Cardiac fibroblast (primary cell): ENCODE data around the gene TMEM209.
"Not testable (repeated sequence)": the region's sequence is repeated elsewhere in the genome, so short reads cannot be mapped to it uniquely, and the experiment has no call there.

Experiments used
- DNase-seq, 2 donors: peaks; one replicate each; pipeline versions ENCODE4 v3.0.0 to v3.0.0-alpha.2; 2010; ENCODE audit warnings: low read depth in 2 of 2
- H3K4me3 ChIP-seq, 2 donors: replicated peaks in 1 of 2; 1 replicate in 1 of 2; 2 replicates in 1 of 2; pipeline ENCODE4 v1.5.1; 2011; ENCODE audit warnings: low read depth in 2 of 2, low read length in 2 of 2, mild to moderate bottlenecking in 2 of 2, moderate library complexity in 1 of 2
- CTCF ChIP-seq: IDR thresholded peaks from one replicate; pipeline ENCODE4 v1.5.1; 2011; ENCODE audit warnings: low read depth, mild to moderate bottlenecking, low read length, inconsistent platforms

TMEM209 gene

GRCh38 chr7:130234078-130234477 is 28.9 kb upstream of the TMEM209 start:
- no peak for TF ChIP-seq CTCF
- H3K4me3 ChIP-seq: no peak overlapping the region
- no peak for DNase-seq

DNA sequence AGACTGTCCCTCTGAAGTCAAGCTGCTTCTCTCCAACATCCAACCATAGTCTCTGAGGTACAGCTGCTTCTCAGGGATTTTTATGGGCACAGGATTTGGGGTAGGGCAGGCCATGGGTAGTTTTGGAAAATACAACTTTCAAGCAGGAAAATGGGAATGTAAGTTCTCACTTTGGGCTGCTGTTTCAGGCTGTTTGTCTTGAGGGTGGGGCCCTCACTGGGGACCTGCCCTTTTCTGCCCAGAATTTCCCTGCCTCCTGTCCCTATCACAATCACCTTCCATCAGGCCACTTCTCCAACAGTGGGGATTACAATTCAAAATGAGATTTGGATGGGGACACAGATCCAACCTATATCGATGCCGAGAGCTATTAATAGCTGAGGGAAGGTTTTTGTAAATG is 27.0 kb upstream of the TMEM209 start:
- no peak for TF ChIP-seq CTCF
- no peak for DNase-seq
- no peak overlapping the region for H3K4me3 ChIP-seq

GRCh38 chr7:130231792-130232191 is 26.6 kb upstream of the TMEM209 start:
- H3K4me3 ChIP-seq: no peak overlapping the region
- no peak for DNase-seq
- TF ChIP-seq CTCF: no peak

DNA sequence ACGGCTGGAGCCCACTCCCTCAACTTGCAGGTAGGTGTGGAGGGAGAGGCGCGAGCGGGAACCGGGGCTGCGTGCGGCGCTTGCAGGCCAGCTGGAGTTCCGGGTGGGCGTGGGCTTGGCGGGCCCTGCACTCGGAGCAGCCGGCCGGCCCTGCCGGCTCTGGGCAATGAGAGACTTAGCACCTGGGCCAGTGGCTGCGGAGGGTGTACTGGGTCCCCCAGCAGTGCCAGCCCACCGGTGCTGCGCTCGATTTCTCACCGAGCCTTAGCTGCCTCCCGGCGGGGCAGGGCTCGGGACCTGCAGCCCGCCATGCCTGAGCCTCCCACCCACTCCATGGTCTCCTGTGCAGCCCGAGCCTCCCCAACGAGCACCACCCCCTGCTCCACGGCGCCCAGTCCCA is 24.8 kb upstream of the TMEM209 start:
- not testable (repeated sequence) for DNase-seq, H3K4me3 ChIP-seq

DNA sequence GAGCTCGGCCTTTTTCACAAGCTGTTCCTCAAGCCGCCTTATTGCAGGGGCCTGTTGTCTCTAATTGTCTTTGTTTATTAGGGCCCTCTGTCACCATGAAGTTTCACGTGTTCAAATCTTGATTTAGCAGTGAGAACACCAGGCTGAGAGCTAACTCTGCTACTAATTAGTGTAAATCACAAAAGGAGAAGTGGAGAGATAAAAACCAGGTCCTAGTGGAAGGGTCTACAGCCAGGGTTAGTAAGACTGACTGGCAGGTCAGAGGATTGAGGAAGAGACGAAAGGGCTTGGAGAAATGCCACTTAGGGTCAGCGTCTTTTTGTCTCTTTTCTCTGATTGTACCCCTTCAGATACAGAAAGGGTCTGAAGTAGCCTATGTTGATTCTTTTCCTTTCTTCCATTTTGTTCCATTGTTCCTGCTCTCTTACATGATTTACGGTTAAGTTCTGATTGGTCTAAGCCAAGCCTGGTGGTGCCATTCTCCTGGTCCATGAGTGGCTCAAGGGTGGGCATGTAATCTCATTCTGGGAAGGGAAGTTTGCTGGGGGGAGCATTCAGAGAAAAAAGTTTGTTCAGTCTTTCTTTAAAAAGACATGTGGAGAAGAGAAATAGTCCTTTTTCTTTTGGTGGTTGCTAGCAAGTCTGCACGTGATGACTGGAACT is 23.8 kb upstream of the TMEM209 start:
- TF ChIP-seq CTCF: no peak
- DNase-seq: no peak
- no peak overlapping the region for H3K4me3 ChIP-seq

- H3K4me3 ChIP-seq: no peak overlapping the region
- TF ChIP-seq CTCF: no peak
- DNase-seq: no peak
Observed at GRCh38 chr7:130227883-130228575, 22.8 kb upstream of the TMEM209 start.

GRCh38 chr7:130226333-130226732 is 21.1 kb upstream of the TMEM209 start:
- TF ChIP-seq CTCF: no peak
- DNase-seq: no peak
- H3K4me3 ChIP-seq: no peak overlapping the region

GRCh38 chr7:130224923-130225322 is 19.7 kb upstream of the TMEM209 start:
- not testable (repeated sequence) for H3K4me3 ChIP-seq
- DNase-seq: peak in 1 of 2 donors; percentile 36
